Omental fat pad (tissue), 4 donors: ENCODE data around the gene CIRBP. TPM values are rescaled to one million over a fixed set of nuclear protein-coding genes. Genes with fewer than 3 reads are reported as not detected.

Experiments used
- total RNA-seq, 4 donors: library from RNA; depleted of rRNA; stranded (reverse); fragments of >200 nt; gene quantifications; one replicate each; pipeline ENCODE4 v1.1.0, GENCODE V29; 2016

Gene CIRBP
- total RNA-seq, 4 donors from 2014 or later: 292 to 484 (median 372) TPM

Other genes with a start within 250 kb of the CIRBP start
- gene TMEM259, start 248.2 kb upstream of the CIRBP start, total RNA-seq: 100 to 1,000 TPM; 112 to 164 (median 161) TPM
- not detected for gene RNU6-2, start 247.8 kb upstream of the CIRBP start, total RNA-seq
- gene CNN2, start 242.7 kb upstream of the CIRBP start, total RNA-seq: 10 to 100 TPM; 39.6 to 75.4 (median 60.8) TPM
- gene ABCA7, start 229.2 kb upstream of the CIRBP start, total RNA-seq: 10 to 100 TPM; 10.3 to 29.8 (median 15.9) TPM
- gene ARHGAP45, start 202.2 kb upstream of the CIRBP start, total RNA-seq: 10 to 100 TPM; 21.4 to 97.6 (median 36.3) TPM
- gene POLR2E, start 174.0 kb upstream of the CIRBP start, total RNA-seq: 100 to 1,000 TPM; 151 to 216 (median 188) TPM
- gene GPX4, start 165.3 kb upstream of the CIRBP start, total RNA-seq: 1,000 to 10,000 TPM in 1 of 4 donors, 100 to 1,000 TPM in 3; 429 to 1,640 (median 892) TPM
- gene SBNO2, start 95.1 kb upstream of the CIRBP start, total RNA-seq: 100 to 1,000 TPM in 1 of 4 donors, 10 to 100 TPM in 3; 33.1 to 208 (median 61.9) TPM
- 10 to 100 TPM; 38.0 to 48.4 (median 44.2) TPM for gene STK11, start 63.6 kb upstream of the CIRBP start, total RNA-seq
- gene CBARP, start 31.3 kb upstream of the CIRBP start, total RNA-seq: 10 to 100 TPM in 1 of 4 donors, 1 to 10 TPM in 1, under 1 TPM in 1, not detected in 1; 0.63 to 19.6 (median 2.2) TPM
- 10 to 100 TPM; 46.4 to 76.0 (median 60.2) TPM for gene ATP5F1D, start 27.6 kb upstream of the CIRBP start, total RNA-seq
- gene MIDN, start 20.7 kb upstream of the CIRBP start, total RNA-seq: 10 to 100 TPM; 24.5 to 68.6 (median 44.1) TPM
- gene FAM174C, start 6.2 kb downstream of the CIRBP start, total RNA-seq: 10 to 100 TPM; 47.2 to 69.1 (median 59.3) TPM
- not detected for gene EFNA2, start 16.5 kb downstream of the CIRBP start, total RNA-seq
- 100 to 1,000 TPM in 3 of 4 donors, 10 to 100 TPM in 1; 80.3 to 121 (median 114) TPM for gene NDUFS7, start 114.6 kb downstream of the CIRBP start, total RNA-seq
- 10 to 100 TPM; 10.8 to 16.2 (median 13.7) TPM for gene GAMT, start 132.2 kb downstream of the CIRBP start, total RNA-seq
- 10 to 100 TPM; 47.3 to 55.7 (median 51.1) TPM for gene DAZAP1, start 138.3 kb downstream of the CIRBP start, total RNA-seq
- 1,000 to 10,000 TPM; 2,522 to 3,708 (median 2,994) TPM for gene RPS15, start 169.1 kb downstream of the CIRBP start, total RNA-seq
- under 1 TPM in 2 of 4 donors, not detected in 2; 0.12 to 0.19 TPM for gene APC2, start 180.8 kb downstream of the CIRBP start, total RNA-seq
- gene C19orf25, start 209.9 kb downstream of the CIRBP start, total RNA-seq: 10 to 100 TPM; 17.6 to 26.2 (median 20.6) TPM
- gene PCSK4, start 221.0 kb downstream of the CIRBP start, total RNA-seq: 1 to 10 TPM; 1.4 to 2.4 (median 2.2) TPM
- gene REEP6, start 221.8 kb downstream of the CIRBP start, total RNA-seq: 1 to 10 TPM; 1.6 to 4.5 (median 2.8) TPM
- 1 to 10 TPM in 2 of 4 donors, under 1 TPM in 2; 0.60 to 4.3 (median 0.89) TPM for gene ADAMTSL5, start 243.7 kb downstream of the CIRBP start, total RNA-seq